Mucosa of descending colon (tissue), 3 donors: ENCODE measurements around the gene TTC27. TPM values are rescaled to one million over a fixed set of nuclear protein-coding genes. Genes with fewer than 3 reads are reported as not detected.
"Not testable (repeated sequence)": the region's sequence is repeated elsewhere in the genome, so short reads cannot be mapped to it uniquely, and the experiment has no call there.

Source experiments
- ATAC-seq: fragments of 200-7000 bp; cut with Tn5 transposase; one replicate; pipeline ENCODE4 v1.9.1; 2020; ENCODE audit warnings: mild to moderate bottlenecking, moderate library complexity
- DNase-seq, 3 donors: peaks; one replicate each; pipeline ENCODE4 v3.0.0-alpha.2; 2020
- H3K36me3 ChIP-seq: fragments of 200-600 bp; one replicate; pipeline ENCODE4 v1.8.0; 2021; ENCODE audit warnings: low read depth, mild to moderate bottlenecking
- H3K4me1 ChIP-seq: fragments of 200-600 bp; one replicate; pipeline ENCODE4 v1.8.0; 2021; ENCODE audit warnings: low read depth, mild to moderate bottlenecking
- H3K4me3 ChIP-seq: fragments of 200-600 bp; one replicate; pipeline ENCODE4 v1.8.0; 2021; ENCODE audit warnings: mild to moderate bottlenecking
- H3K9me3 ChIP-seq: fragments of 200-600 bp; one replicate; pipeline ENCODE4 v1.8.0; 2021; ENCODE audit warnings: mild to moderate bottlenecking
- intact Hi-C, 2 donors: fragments of 100-400 bp; cut with DNase I in 1 of 2; cut with micrococcal nuclease in 1 of 2; formaldehyde crosslinking; loops; one replicate each; pipeline versions ENCODE4 v1.11.0 to v1.11.1; 2022; cut with DNase I, micrococcal nuclease
- total RNA-seq, 3 donors: library from RNA; stranded (reverse); fragmentation: NEBNext Ultra II Directional in 2 of 3; extraction: Animal tissue kit (Norgen Biotek cat#: 25700) in 2 of 3; gene quantifications; one replicate each; pipeline versions ENCODE4 v1.2.1 to v1.2.4, GENCODE V29; 2021 to 2023
- TF ChIP-seq, protein P1 (sequence below): fragments of 200-600 bp; IDR thresholded peaks from one replicate; pipeline ENCODE4 v1.8.0; 2022; ENCODE audit warnings: antibody characterized with exemption, mild to moderate bottlenecking
- donor health status: DM: no; HTN: no; CAD: no; lungs with moderate emphysema.
- donor health status: DM: no; HTN: no; CAD: no.
- donor health status: DM: no; HTN: yes; CAD: no.

TTC27 gene
- total RNA-seq, 3 donors from 2014 or later = 10.2 to 13.3 (median 12.4) TPM

DNA sequence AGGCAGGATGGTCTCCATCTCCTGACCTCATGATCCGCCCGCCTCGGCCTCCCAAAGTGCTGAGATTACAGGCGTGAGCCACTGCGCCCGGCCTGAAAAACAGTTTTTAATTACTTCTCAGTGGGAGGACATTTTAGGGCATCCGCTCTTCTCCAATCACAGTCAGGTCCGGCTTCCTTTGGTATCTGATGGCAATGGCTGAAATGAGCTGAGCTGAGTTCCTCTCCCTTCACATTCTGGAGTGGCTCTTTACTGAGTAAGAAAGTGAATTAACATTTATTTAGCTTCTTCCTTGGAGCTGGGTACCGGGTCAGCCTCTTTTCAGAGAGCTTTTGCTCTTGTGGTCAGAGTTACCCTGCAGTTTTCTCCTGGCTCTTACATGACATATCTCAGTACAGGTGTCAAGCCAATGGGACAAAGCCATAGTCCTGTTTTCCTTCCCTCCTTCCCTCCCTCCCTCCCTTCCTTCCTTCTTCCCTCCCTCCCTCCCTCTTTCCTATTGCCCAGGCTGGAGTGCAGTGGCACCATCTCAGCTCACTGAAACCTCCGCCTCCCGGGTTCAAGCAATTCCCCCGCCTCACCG, 1.1 kb upstream of the TTC27 start:
- Histone ChIP-seq H3K4me1 (peaks cover 9% of the 10 kb centered on the region), H3K4me3 (no peak overlapping the region), H3K9me3 (no peaks in the 10 kb centered on the region), H3K36me3 (no peaks in the 10 kb centered on the region)
- intact Hi-C loops = no loop called here
- no peak for DNase-seq
- no peak for ATAC-seq
- TF ChIP-seq, protein P1, sequence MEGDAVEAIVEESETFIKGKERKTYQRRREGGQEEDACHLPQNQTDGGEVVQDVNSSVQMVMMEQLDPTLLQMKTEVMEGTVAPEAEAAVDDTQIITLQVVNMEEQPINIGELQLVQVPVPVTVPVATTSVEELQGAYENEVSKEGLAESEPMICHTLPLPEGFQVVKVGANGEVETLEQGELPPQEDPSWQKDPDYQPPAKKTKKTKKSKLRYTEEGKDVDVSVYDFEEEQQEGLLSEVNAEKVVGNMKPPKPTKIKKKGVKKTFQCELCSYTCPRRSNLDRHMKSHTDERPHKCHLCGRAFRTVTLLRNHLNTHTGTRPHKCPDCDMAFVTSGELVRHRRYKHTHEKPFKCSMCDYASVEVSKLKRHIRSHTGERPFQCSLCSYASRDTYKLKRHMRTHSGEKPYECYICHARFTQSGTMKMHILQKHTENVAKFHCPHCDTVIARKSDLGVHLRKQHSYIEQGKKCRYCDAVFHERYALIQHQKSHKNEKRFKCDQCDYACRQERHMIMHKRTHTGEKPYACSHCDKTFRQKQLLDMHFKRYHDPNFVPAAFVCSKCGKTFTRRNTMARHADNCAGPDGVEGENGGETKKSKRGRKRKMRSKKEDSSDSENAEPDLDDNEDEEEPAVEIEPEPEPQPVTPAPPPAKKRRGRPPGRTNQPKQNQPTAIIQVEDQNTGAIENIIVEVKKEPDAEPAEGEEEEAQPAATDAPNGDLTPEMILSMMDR = no peak

DNA sequence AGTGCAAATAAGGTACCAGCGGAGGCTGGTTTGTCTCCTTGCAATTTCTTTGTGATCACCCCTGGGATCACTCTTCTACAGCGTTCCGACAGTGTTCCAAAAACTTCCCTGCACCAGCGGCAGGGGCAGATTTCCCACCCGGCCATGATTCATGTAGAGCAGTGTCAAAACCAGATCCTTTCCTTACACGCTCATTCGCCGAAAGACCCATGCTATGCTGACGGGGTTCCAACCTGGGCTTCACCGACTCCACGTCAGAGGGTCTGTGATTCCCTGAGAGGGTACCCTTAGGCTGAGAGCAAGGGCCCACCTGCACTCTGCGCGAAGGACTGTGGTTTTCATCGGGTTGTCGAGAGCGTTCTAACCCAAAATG, 423 bp upstream of the TTC27 start:
- DNase-seq (peak; percentile 38 to 58 (median 55)), ATAC-seq (peak; percentile 47)
- intact Hi-C loops = no loop called here
- Histone ChIP-seq H3K4me1 (peaks cover 9% of the 10 kb centered on the region), H3K36me3 (no peaks in the 10 kb centered on the region), H3K9me3 (no peaks in the 10 kb centered on the region), H3K4me3 (peak overlapping the region; percentile 23)
- TF ChIP-seq, protein P1 = no peak

DNA sequence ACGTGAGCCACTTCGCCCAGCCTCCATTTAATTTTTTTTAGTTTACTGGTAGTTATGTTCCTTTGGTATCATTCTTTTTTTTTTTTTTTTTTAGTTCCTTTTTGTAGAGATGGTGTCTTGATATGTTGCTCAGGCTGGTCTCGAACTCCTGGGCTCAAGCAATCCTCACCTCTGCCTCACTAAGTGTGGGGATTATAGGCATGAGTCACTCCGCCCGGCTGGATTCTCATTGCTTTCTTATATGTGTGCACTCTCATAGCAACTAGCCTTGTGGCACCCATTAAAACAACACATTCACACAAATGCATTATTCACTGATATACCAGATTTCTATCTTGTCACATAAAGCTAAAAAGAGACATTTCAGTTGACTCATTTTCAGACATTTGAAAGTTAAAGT, 4.2 kb downstream of the TTC27 start:
- no peaks in the 10 kb centered on the region for H3K9me3 ChIP-seq
- intact Hi-C loops = no loop called here
- H3K36me3 ChIP-seq = no peaks in the 10 kb centered on the region
- TF ChIP-seq, protein P1 = no peak
- peaks cover 9% of the 10 kb centered on the region for H3K4me1 ChIP-seq
- no peak overlapping the region for H3K4me3 ChIP-seq
- no peak for ATAC-seq
- DNase-seq = no peak

DNA sequence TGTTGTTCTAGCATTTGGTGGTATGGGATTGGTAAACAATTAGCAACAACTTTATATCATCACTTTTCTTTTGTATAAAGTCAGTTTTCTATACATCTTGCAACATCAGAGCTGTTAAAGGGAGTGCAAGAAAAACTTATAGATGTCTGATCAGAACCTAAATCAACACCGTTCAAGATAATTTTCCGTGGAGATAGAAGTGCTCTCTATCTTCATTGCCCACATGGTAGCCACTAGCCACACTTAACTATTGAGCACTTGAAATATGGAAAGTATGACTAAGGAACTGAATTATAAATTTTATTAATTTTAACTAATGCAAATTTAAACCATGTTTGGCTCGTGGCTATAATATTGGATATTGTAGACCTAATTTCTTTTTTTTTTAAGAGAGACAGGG, 5.2 kb downstream of the TTC27 start:
- Histone ChIP-seq H3K4me3 (no peak overlapping the region), H3K36me3 (no peaks in the 10 kb centered on the region), H3K4me1 (peaks cover 9% of the 10 kb centered on the region), H3K9me3 (no peaks in the 10 kb centered on the region)
- ATAC-seq (no peak), DNase-seq (no peak)
- TF ChIP-seq, protein P1 = no peak
- intact Hi-C loops = no loop called here

DNA sequence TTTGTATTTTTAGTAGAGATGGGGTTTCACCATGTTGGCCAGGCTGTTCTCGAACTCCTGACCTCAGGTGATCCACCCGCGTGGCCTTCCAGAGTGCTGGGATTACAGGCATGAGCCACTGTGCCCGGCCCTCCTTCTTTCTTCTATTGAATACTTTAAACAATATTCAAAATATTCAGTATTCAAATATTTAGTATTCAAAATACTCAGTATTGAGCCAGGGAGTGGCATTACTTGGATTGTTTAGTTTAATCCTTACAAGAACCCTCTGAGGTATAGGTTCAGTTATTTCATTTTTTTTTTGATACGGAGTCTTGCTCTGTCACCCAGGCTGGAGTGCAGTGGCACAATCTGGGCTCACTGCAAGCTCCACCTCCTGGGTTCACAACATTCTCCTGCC, 10.7 kb downstream of the TTC27 start:
- ATAC-seq, H3K4me1 ChIP-seq, H3K4me3 ChIP-seq, H3K9me3 ChIP-seq, intact Hi-C loops, DNase-seq: not testable (repeated sequence)
- H3K36me3 ChIP-seq = peaks cover 10% of the 10 kb centered on the region

DNA sequence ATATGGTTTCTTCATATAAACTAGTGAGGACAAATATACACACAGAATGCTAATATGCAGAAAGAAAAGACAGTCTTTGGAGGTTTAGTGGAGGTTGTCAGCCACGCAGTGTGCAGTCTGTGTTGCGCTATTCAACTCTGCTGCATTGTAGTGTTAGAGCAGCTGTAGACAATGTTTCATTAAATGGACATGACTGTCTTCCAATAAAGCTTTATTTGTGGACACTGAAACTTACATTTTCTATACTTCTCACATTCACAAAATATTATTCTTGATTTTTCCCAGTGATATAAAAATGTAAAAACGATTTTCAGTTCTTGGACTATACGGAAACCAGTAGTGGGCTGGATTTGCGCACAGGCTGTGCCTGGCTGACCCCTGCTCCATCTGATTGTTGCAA, 13.3 kb downstream of the TTC27 start:
- no peaks in the 10 kb centered on the region for H3K4me1 ChIP-seq
- DNase-seq (no peak), ATAC-seq (no peak)
- TF ChIP-seq, protein P1 = no peak
- no peaks in the 10 kb centered on the region for H3K9me3 ChIP-seq
- intact Hi-C loops = no loop called here
- no peak overlapping the region for H3K4me3 ChIP-seq
- H3K36me3 ChIP-seq = peaks cover 10% of the 10 kb centered on the region
